ENCODE measurements around the gene FBXL22. TPM values are rescaled to one million over a fixed set of nuclear protein-coding genes. Genes with fewer than 3 reads are reported as not detected.

FBXL22 gene
- total and polyA plus RNA-seq, 2 of the 8 experiments (the other 6 are each of a cell fraction or from before 2014, with no cell fraction given): 0.09 to 0.47 TPM

- WGBS, 2 experiments (ENCODE audit: extremely low coverage in 1 of 2, insufficient coverage in 1 of 2, insufficient read length in 1 of 2, insufficient replicate concordance in 2 of 2, low coverage in 1 of 2, low lambda C conversion rate in 2 of 2, missing lambda C conversion rate in 1 of 2): 35% methylated on average over 3 of the region's 3 CpGs; no CpG with 5 or more reads in 1 of the 2 experiments
- H3K36me3 ChIP-seq (ENCODE audit: control insufficient read depth in 2 of 4, insufficient read depth in 4 of 4, low read length in 3 of 4): no peaks in the 10 kb centered on the region
- no peak overlapping the region for H2BK15ac ChIP-seq (ENCODE audit: low read length)
- POLR2A ChIA-PET (ENCODE audit: partially characterized antibody): interaction anchor here (1.0 kb wide), 2 partner anchors 16 to 22 kb away, joined by 3 to 4 read pairs; no protein-coding TSS in a partner anchor
- H3K27me3 ChIP-seq (replicated peaks in 1 of 4; ENCODE audit: control insufficient read depth in 3 of 4, extremely low read depth in 1 of 4, insufficient read depth in 3 of 4, low read length in 3 of 4): no peaks in the 10 kb centered on the region
- no peaks in the 10 kb centered on the region for H3K9me3 ChIP-seq (ENCODE audit: insufficient read depth in 2 of 2, low read depth in 1 of 2, low read length in 1 of 2)
- no peak overlapping the region for H3K4ac ChIP-seq (replicated peaks; ENCODE audit: insufficient read length, low read depth, low read length)
- 0 out of 2 replicates have a peak overlapping the region, but pooled peaks have one; percentile 33 for H3K27ac ChIP-seq (ENCODE audit: low read depth, low read length)
- peak overlapping the region in 1 of 2 experiments; percentile 51; a peak in 3 of 4 replicates for H3K4me2 ChIP-seq (ENCODE audit: insufficient read depth in 1 of 2, low read depth in 2 of 2, low read length in 2 of 2)
- H4K20me1 ChIP-seq (replicated peaks in 1 of 2; ENCODE audit: control insufficient read depth in 1 of 2, insufficient read depth in 2 of 2, low read length in 2 of 2): no peaks in the 10 kb centered on the region
- 0 out of 2 replicates have a peak overlapping the region, but pooled peaks have one; percentile 48 for H2AFZ ChIP-seq (ENCODE audit: low read length)
- no peaks in the 10 kb centered on the region for H3K23me2 ChIP-seq (ENCODE audit: low read depth, low read length)
- H2BK12ac ChIP-seq (ENCODE audit: low read depth, low read length): no peak overlapping the region
- peak overlapping the region; percentile 53 for H4K5ac ChIP-seq (ENCODE audit: insufficient read length, low read depth, low read length)
- peaks cover 0 to 9% (median 5%) of the 10 kb centered on the region in 4 experiments; a peak in 4 of 7 replicates for H3K4me1 ChIP-seq (replicated peaks in 1 of 4; ENCODE audit: control insufficient read depth in 3 of 4, insufficient read depth in 4 of 4, low read length in 3 of 4)
- no peak overlapping the region for H3K9ac ChIP-seq (replicated peaks in 1 of 4; ENCODE audit: extremely low read depth in 1 of 4, low read depth in 3 of 4, low read length in 3 of 4)
- H3K79me1 ChIP-seq (ENCODE audit: low read depth, low read length): no peaks in the 10 kb centered on the region
- DNase-seq (ENCODE audit: low read depth in 1 of 2, low spot score in 2 of 2) (no peak), FAIRE-seq (peak; percentile 92)
- no peak overlapping the region for H3K14ac ChIP-seq (ENCODE audit: insufficient read length)
- H2AK5ac ChIP-seq (ENCODE audit: low read depth, low read length): no peak overlapping the region
- no peaks in the 10 kb centered on the region for H3K79me2 ChIP-seq (ENCODE audit: control insufficient read depth in 1 of 2, insufficient read depth in 2 of 2, low read length in 2 of 2)
- H2BK5ac ChIP-seq (ENCODE audit: low read depth, low read length): no peak overlapping the region
- no peak overlapping the region for H4K8ac ChIP-seq (ENCODE audit: extremely low read depth, insufficient read depth, low read length)
- no peak overlapping the region for H3K18ac ChIP-seq (ENCODE audit: extremely low read depth, low read length)
- CTCF ChIA-PET (ENCODE audit: partially characterized antibody): interaction anchor here (0.9 to 1.5 kb wide), 6 partner anchors 13 to 66 kb away, joined by 3 to 6 read pairs (median 4); no protein-coding TSS in a partner anchor
- H2BK20ac ChIP-seq (ENCODE audit: low read length): no peak overlapping the region
- H4K91ac ChIP-seq (replicated peaks; ENCODE audit: insufficient read length, low read length): no peak overlapping the region
- H2BK120ac ChIP-seq (replicated peaks; ENCODE audit: low read depth, low read length): no peak overlapping the region
- peak overlapping the region in 1 of 4 experiments; percentile 27; a peak in 1 of 8 replicates for H3K4me3 ChIP-seq (ENCODE audit: extremely low read depth in 1 of 4, insufficient read depth in 2 of 4, low read depth in 3 of 4, low read length in 4 of 4)
- no peak overlapping the region for H3K23ac ChIP-seq (ENCODE audit: insufficient read length)
- H3K56ac ChIP-seq (replicated peaks; ENCODE audit: insufficient read length, low read depth, low read length): no peak overlapping the region
Measured at GRCh38 chr15:63553388-63553791, 43.8 kb upstream of the FBXL22 start.

Measured in H1 (cell line).